Mucosa of rectum (tissue), 2 donors: ENCODE data around the gene KDM7A.
"Not testable (repeated sequence)": the region's sequence is repeated elsewhere in the genome, so short reads cannot be mapped to it uniquely, and the experiment has no call there.

Experiments
- H3K27ac ChIP-seq, 2 donors: one replicate each; pipeline ENCODE4 v1.7.0; 2013; ENCODE audit warnings: inconsistent platforms in 2 of 2, low read depth in 2 of 2, low read length in 2 of 2
- H3K27me3 ChIP-seq, 2 donors: one replicate each; pipeline ENCODE4 v1.7.0; 2013; ENCODE audit warnings: low read length in 2 of 2; ENCODE audit not compliant: control insufficient read depth in 2 of 2, insufficient read depth in 2 of 2
- H3K36me3 ChIP-seq, 2 donors: one replicate each; pipeline ENCODE4 v1.7.0; 2013; ENCODE audit warnings: low read length in 2 of 2; ENCODE audit not compliant: control insufficient read depth in 2 of 2, insufficient read depth in 2 of 2
- H3K4me1 ChIP-seq, 2 donors: one replicate each; pipeline ENCODE4 v1.7.0; 2013; ENCODE audit warnings: low read length in 2 of 2, mild to moderate bottlenecking in 1 of 2; ENCODE audit not compliant: control insufficient read depth in 2 of 2, insufficient read depth in 2 of 2
- H3K4me3 ChIP-seq, 2 donors: one replicate each; pipeline ENCODE4 v1.7.0; 2013; ENCODE audit warnings: low read length in 2 of 2
- H3K9ac ChIP-seq, 2 donors: one replicate each; pipeline ENCODE4 v1.7.0; 2013; ENCODE audit warnings: low read length in 2 of 2, low read depth in 1 of 2, mild to moderate bottlenecking in 1 of 2
- H3K9me3 ChIP-seq, 2 donors: one replicate each; pipeline ENCODE4 v1.7.0; 2013; ENCODE audit warnings: low read length in 2 of 2; ENCODE audit not compliant: control insufficient read depth in 2 of 2
- donor health status: healthy.
- donor health status: Normal muscosa, but diverticular disease.

Gene KDM7A

GRCh38 chr7:140182917-140183316, 6.1 kb upstream of the KDM7A start:
- Histone ChIP-seq H3K27me3 (no peaks in the 10 kb centered on the region), H3K27ac (no peak overlapping the region), H3K4me1 (peaks cover 0 to 6% of the 10 kb centered on the region in 2 donors), H3K36me3 (no peaks in the 10 kb centered on the region), H3K4me3 (no peak overlapping the region), H3K9me3 (no peaks in the 10 kb centered on the region), H3K9ac (no peak overlapping the region)

GRCh38 chr7:140179339-140179738, 2.6 kb upstream of the KDM7A start:
- H3K36me3 ChIP-seq, result no peaks in the 10 kb centered on the region
- no peak overlapping the region for H3K4me3 ChIP-seq
- H3K9ac ChIP-seq, result no peak overlapping the region
- H3K27ac ChIP-seq, result no peak overlapping the region
- no peaks in the 10 kb centered on the region for H3K9me3 ChIP-seq
- H3K4me1 ChIP-seq, result peaks cover 5 to 18% of the 10 kb centered on the region in 2 donors
- no peaks in the 10 kb centered on the region for H3K27me3 ChIP-seq

GRCh38 chr7:140176122-140176701, 571 bp downstream of the KDM7A start:
- no peaks in the 10 kb centered on the region for H3K36me3 ChIP-seq
- H3K9ac ChIP-seq, result peak overlapping the region; percentile 74 to 97
- peak overlapping the region; percentile 77 to 84 for H3K4me3 ChIP-seq
- H3K4me1 ChIP-seq, result peaks cover 11 to 26% of the 10 kb centered on the region in 2 donors
- no peaks in the 10 kb centered on the region for H3K27me3 ChIP-seq
- H3K9me3 ChIP-seq, result no peaks in the 10 kb centered on the region
- H3K27ac ChIP-seq, result peak overlapping the region; percentile 98

GRCh38 chr7:140175221-140176121, 1.3 kb downstream of the KDM7A start:
- Histone ChIP-seq H3K4me3 (peak overlapping the region; percentile 77 to 84), H3K27me3 (no peaks in the 10 kb centered on the region), H3K9me3 (no peaks in the 10 kb centered on the region), H3K36me3 (no peaks in the 10 kb centered on the region), H3K9ac (peak overlapping the region; percentile 74 to 97), H3K4me1 (peaks cover 15 to 30% of the 10 kb centered on the region in 2 donors), H3K27ac (peak overlapping the region; percentile 98)

GRCh38 chr7:140174217-140174616, 2.6 kb downstream of the KDM7A start:
- H3K36me3 ChIP-seq, result no peaks in the 10 kb centered on the region
- peaks cover 15 to 30% of the 10 kb centered on the region in 2 donors for H3K4me1 ChIP-seq
- no peaks in the 10 kb centered on the region for H3K27me3 ChIP-seq
- H3K27ac ChIP-seq, result no peak overlapping the region
- peak overlapping the region in 1 of 2 donors; percentile 97 for H3K9ac ChIP-seq
- no peak overlapping the region for H3K4me3 ChIP-seq
- H3K9me3 ChIP-seq, result no peaks in the 10 kb centered on the region

- Histone ChIP-seq H3K9me3 (no peaks in the 10 kb centered on the region), H3K4me3 (no peak overlapping the region), H3K27ac (no peak overlapping the region), H3K9ac (no peak overlapping the region), H3K4me1 (peaks cover 15 to 24% of the 10 kb centered on the region in 2 donors), H3K36me3 (no peaks in the 10 kb centered on the region), H3K27me3 (no peaks in the 10 kb centered on the region)
Observed at GRCh38 chr7:140170375-140170774, 6.4 kb downstream of the KDM7A start.

GRCh38 chr7:140168816-140169215, 8.0 kb downstream of the KDM7A start:
- Histone ChIP-seq H3K4me1 (peaks cover 6 to 12% of the 10 kb centered on the region in 2 donors), H3K27ac (no peak overlapping the region), H3K9me3 (no peaks in the 10 kb centered on the region), H3K4me3 (no peak overlapping the region), H3K36me3 (no peaks in the 10 kb centered on the region), H3K9ac (no peak overlapping the region), H3K27me3 (no peaks in the 10 kb centered on the region)

- H3K27ac ChIP-seq, result no peak overlapping the region
- no peaks in the 10 kb centered on the region for H3K27me3 ChIP-seq
- no peak overlapping the region for H3K4me3 ChIP-seq
- H3K9ac ChIP-seq, result no peak overlapping the region
- no peaks in the 10 kb centered on the region for H3K36me3 ChIP-seq
- peaks cover 0 to 10% of the 10 kb centered on the region in 2 donors for H3K4me1 ChIP-seq
- no peaks in the 10 kb centered on the region for H3K9me3 ChIP-seq
Observed at GRCh38 chr7:140165422-140165821, 11.4 kb downstream of the KDM7A start.

- peaks cover 2 to 14% of the 10 kb centered on the region in 2 donors for H3K4me1 ChIP-seq
- H3K27ac ChIP-seq, H3K9me3 ChIP-seq, H3K9ac ChIP-seq, H3K36me3 ChIP-seq, H3K27me3 ChIP-seq, H3K4me3 ChIP-seq: not testable (repeated sequence)
Observed at GRCh38 chr7:140162081-140162480, 14.7 kb downstream of the KDM7A start.

GRCh38 chr7:140161047-140161446, 15.7 kb downstream of the KDM7A start:
- no peak overlapping the region for H3K9ac ChIP-seq
- H3K36me3 ChIP-seq, result no peaks in the 10 kb centered on the region
- H3K9me3 ChIP-seq, result no peaks in the 10 kb centered on the region
- no peak overlapping the region for H3K27ac ChIP-seq
- H3K4me3 ChIP-seq, result no peak overlapping the region
- H3K27me3 ChIP-seq, result no peaks in the 10 kb centered on the region
- peaks cover 2 to 14% of the 10 kb centered on the region in 2 donors for H3K4me1 ChIP-seq
